Upper lobe of left lung (tissue), 6 donors: ENCODE data around the gene GOLGA6L7. TPM values are rescaled to one million over a fixed set of nuclear protein-coding genes. Genes with fewer than 3 reads are reported as not detected.
"Not testable (repeated sequence)": the region's sequence is repeated elsewhere in the genome, so short reads cannot be mapped to it uniquely, and the experiment has no call there.

Experiments
- ATAC-seq, 2 donors: fragments of 200-7000 bp; cut with Tn5 transposase; one replicate each; pipeline ENCODE4 v1.9.1; 2022; ENCODE audit warnings: mild to moderate bottlenecking in 2 of 2, moderate library complexity in 2 of 2; ENCODE audit not compliant: low FRiP score in 2 of 2
- DNase-seq, 2 donors: peaks; one replicate each; pipeline ENCODE4 v3.0.0-alpha.2; 2019 to 2020
- H3K27ac ChIP-seq, 4 donors: fragments of 200-600 bp; sonication (generic); one replicate each; pipeline ENCODE4 v1.5.1; 2016 to 2019
- H3K27me3 ChIP-seq, 4 donors: fragments of 200-600 bp; sonication (generic); one replicate each; pipeline ENCODE4 v1.5.1; 2017 to 2019
- H3K36me3 ChIP-seq, 4 donors: fragments of 200-600 bp; sonication (generic); one replicate each; pipeline ENCODE4 v1.5.1; 2016 to 2019
- H3K4me1 ChIP-seq, 4 donors: fragments of 200-600 bp; sonication (generic); one replicate each; pipeline ENCODE4 v1.5.1; 2018 to 2019
- H3K4me3 ChIP-seq, 4 donors: fragments of 200-600 bp; sonication (generic); one replicate each; pipeline ENCODE4 v1.5.1; 2017 to 2019; ENCODE audit warnings: mild to moderate bottlenecking in 2 of 4, moderate library complexity in 1 of 4
- H3K9me3 ChIP-seq, 4 donors: fragments of 200-600 bp; sonication (generic); one replicate each; pipeline ENCODE4 v1.5.1; 2018 to 2019
- EP300 ChIP-seq, 4 donors: sonication (generic); formaldehyde crosslinking; IDR thresholded peaks; one replicate each; pipeline ENCODE4 v1.5.1; 2017; ENCODE audit warnings: antibody characterized with exemption in 4 of 4, control low read depth in 2 of 4
- POLR2A ChIP-seq, 4 donors: fragments of 450-650 bp; IDR thresholded peaks; one replicate each; pipeline ENCODE4 v1.5.1; 2016 to 2017; ENCODE audit warnings: antibody characterized with exemption in 4 of 4, mild to moderate bottlenecking in 2 of 4
- POLR2AphosphoS5 ChIP-seq, 2 donors: sonication (generic); formaldehyde crosslinking; IDR thresholded peaks; one replicate each; pipeline ENCODE4 v1.5.1; 2017; ENCODE audit warnings: antibody characterized with exemption in 2 of 2
- WGBS, 2 donors: methylation state at CpG; one replicate each; pipeline ENCODE4 v1.1.5; 2017 to 2018; 5-methylcytosine and 5-hydroxymethylcytosine counted together
- total RNA-seq, 6 donors: library from RNA; depleted of rRNA in 4 of 6; stranded (reverse); fragments of >200 nt in 4 of 6; gene quantifications; one replicate each; pipeline versions ENCODE4 v1.1.0 to v1.2.1, GENCODE V29; 2016 to 2021
- TF ChIP-seq, protein P1 (sequence below), 6 experiments: fragments of 450-650 bp in 4 of 6; fragments of 200-600 bp in 2 of 6; sonication (generic) in 2 of 6; IDR thresholded peaks; one replicate each; pipeline ENCODE4 v1.5.1; 2016 to 2019; ENCODE audit warnings: antibody characterized with exemption in 6 of 6
- donor health status: DM: no; HTN: no; CAD: no; lungs with moderate emphysema.
- donor health status: DM: no; HTN: yes; CAD: no; lungs with severe emphysema.

Gene GOLGA6L7
- total RNA-seq, 6 donors from 2014 or later: not detected

- Histone ChIP-seq H3K27ac (no peak overlapping the region), H3K4me1 (no peaks in the 10 kb centered on the region), H3K4me3 (no peak overlapping the region), H3K9me3 (no peaks in the 10 kb centered on the region), H3K36me3 (no peaks in the 10 kb centered on the region), H3K27me3 (no peaks in the 10 kb centered on the region)
- DNase-seq: no peak
- 85 to 97% methylated on average over 13 of the region's 13 CpGs for WGBS, 2 donors
- no peak for ATAC-seq
- TF ChIP-seq EP300 (IDR thresholded peaks at IDR 0.05): no peak
- no peak for TF ChIP-seq POLR2AphosphoS5 (IDR thresholded peaks at IDR 0.05)
- TF ChIP-seq POLR2A (IDR thresholded peaks at IDR 0.05): no peak
- TF ChIP-seq, protein P1, sequence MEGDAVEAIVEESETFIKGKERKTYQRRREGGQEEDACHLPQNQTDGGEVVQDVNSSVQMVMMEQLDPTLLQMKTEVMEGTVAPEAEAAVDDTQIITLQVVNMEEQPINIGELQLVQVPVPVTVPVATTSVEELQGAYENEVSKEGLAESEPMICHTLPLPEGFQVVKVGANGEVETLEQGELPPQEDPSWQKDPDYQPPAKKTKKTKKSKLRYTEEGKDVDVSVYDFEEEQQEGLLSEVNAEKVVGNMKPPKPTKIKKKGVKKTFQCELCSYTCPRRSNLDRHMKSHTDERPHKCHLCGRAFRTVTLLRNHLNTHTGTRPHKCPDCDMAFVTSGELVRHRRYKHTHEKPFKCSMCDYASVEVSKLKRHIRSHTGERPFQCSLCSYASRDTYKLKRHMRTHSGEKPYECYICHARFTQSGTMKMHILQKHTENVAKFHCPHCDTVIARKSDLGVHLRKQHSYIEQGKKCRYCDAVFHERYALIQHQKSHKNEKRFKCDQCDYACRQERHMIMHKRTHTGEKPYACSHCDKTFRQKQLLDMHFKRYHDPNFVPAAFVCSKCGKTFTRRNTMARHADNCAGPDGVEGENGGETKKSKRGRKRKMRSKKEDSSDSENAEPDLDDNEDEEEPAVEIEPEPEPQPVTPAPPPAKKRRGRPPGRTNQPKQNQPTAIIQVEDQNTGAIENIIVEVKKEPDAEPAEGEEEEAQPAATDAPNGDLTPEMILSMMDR (IDR thresholded peaks at IDR 0.05): no peak
Measured at GRCh38 chr15:28894631-28895030, 46.2 kb upstream of the GOLGA6L7 start.

GRCh38 chr15:28892789-28893610 lies 44.6 kb upstream of the GOLGA6L7 start:
- H3K27me3 ChIP-seq: no peaks in the 10 kb centered on the region
- no peaks in the 10 kb centered on the region for H3K4me1 ChIP-seq
- H3K4me3 ChIP-seq: no peak overlapping the region
- TF ChIP-seq, protein P1 (IDR thresholded peaks at IDR 0.05): no peak
- TF ChIP-seq POLR2AphosphoS5 (IDR thresholded peaks at IDR 0.05) (no peak), EP300 (IDR thresholded peaks at IDR 0.05) (no peak), POLR2A (IDR thresholded peaks at IDR 0.05) (no peak)
- ATAC-seq (no peak), DNase-seq (no peak)
- H3K36me3 ChIP-seq: no peaks in the 10 kb centered on the region
- 40 to 64% methylated on average over 10 to 12 of the region's 12 CpGs for WGBS, 2 donors
- no peak overlapping the region for H3K27ac ChIP-seq
- no peaks in the 10 kb centered on the region for H3K9me3 ChIP-seq

DNA sequence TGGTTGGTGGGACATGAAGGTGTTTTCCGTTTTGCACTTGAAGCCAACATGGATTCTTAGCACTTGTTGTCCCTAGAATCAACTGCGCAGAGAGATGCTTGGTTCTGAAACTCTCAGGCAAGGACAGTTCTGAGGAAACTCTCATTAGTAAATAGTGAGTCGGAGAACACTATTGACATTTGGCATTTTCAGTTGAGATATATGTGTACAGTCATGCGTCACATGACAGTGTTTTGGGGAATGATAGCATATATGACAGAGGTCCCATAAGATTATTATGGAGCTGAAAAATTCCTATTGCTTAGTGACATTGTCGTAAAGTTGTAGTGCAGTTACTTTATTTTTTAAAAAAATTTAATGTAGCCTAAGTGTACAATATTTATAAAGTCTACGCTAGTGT lies 43.1 kb upstream of the GOLGA6L7 start:
- no peak for DNase-seq

GRCh38 chr15:28890711-28891495 lies 42.5 kb upstream of the GOLGA6L7 start:
- H3K27me3 ChIP-seq: peaks cover 0 to 12% (median 5%) of the 10 kb centered on the region in 4 donors
- no peaks in the 10 kb centered on the region for H3K9me3 ChIP-seq
- TF ChIP-seq EP300 (IDR thresholded peaks at IDR 0.05) (no peak), POLR2A (IDR thresholded peaks at IDR 0.05) (no peak), POLR2AphosphoS5 (IDR thresholded peaks at IDR 0.05) (no peak)
- TF ChIP-seq, protein P1 (IDR thresholded peaks at IDR 0.05): no peak
- no peak overlapping the region for H3K27ac ChIP-seq
- H3K4me1 ChIP-seq: peaks cover 6 to 13% (median 7%) of the 10 kb centered on the region in 4 donors
- ATAC-seq (no peak), DNase-seq (no peak)
- 73 to 75% methylated on average over 14 to 15 of the region's 15 CpGs for WGBS, 2 donors
- H3K4me3 ChIP-seq: no peak overlapping the region
- no peaks in the 10 kb centered on the region for H3K36me3 ChIP-seq

More for the DNA sequence above, 43.1 kb upstream of the GOLGA6L7 start:
- H3K4me3 ChIP-seq: no peak overlapping the region
- H3K36me3 ChIP-seq: no peaks in the 10 kb centered on the region
- no peak for ATAC-seq
- H3K27me3 ChIP-seq: peaks cover 0 to 5% (median 3%) of the 10 kb centered on the region in 4 donors
- WGBS, 2 donors: 89 to 97% methylated on average over 6 of the region's 6 CpGs
- TF ChIP-seq POLR2A (IDR thresholded peaks at IDR 0.05) (no peak), POLR2AphosphoS5 (IDR thresholded peaks at IDR 0.05) (no peak), EP300 (IDR thresholded peaks at IDR 0.05) (no peak)
- TF ChIP-seq, protein P1 (IDR thresholded peaks at IDR 0.05): no peak
- no peaks in the 10 kb centered on the region for H3K9me3 ChIP-seq
- peaks cover 1 to 6% (median 3%) of the 10 kb centered on the region in 4 donors for H3K4me1 ChIP-seq
- H3K27ac ChIP-seq: no peak overlapping the region

- not testable (repeated sequence) for H3K27ac ChIP-seq, H3K9me3 ChIP-seq, ATAC-seq, DNase-seq, H3K4me3 ChIP-seq, H3K36me3 ChIP-seq
- peaks cover 0 to 18% (median 7%) of the 10 kb centered on the region in 4 donors for H3K27me3 ChIP-seq
- WGBS, 2 donors: 90 to 91% methylated on average over 4 of the region's 4 CpGs
- peaks cover 8 to 19% (median 11%) of the 10 kb centered on the region in 4 donors for H3K4me1 ChIP-seq
Measured at GRCh38 chr15:28890291-28890690, 41.8 kb upstream of the GOLGA6L7 start.

GRCh38 chr15:28889871-28890270 lies 41.4 kb upstream of the GOLGA6L7 start:
- not testable (repeated sequence) for H3K9me3 ChIP-seq, DNase-seq, H3K36me3 ChIP-seq, ATAC-seq, H3K27ac ChIP-seq, H3K4me3 ChIP-seq
- WGBS, 2 donors: 95 to 97% methylated on average over 6 of the region's 6 CpGs
- Histone ChIP-seq H3K4me1 (peaks cover 8 to 21% (median 11%) of the 10 kb centered on the region in 4 donors), H3K27me3 (peaks cover 0 to 22% (median 9%) of the 10 kb centered on the region in 4 donors)
